Naive thymus-derived CD4-positive, alpha-beta T cell (primary cell): ENCODE results near the gene SMARCA2. TPM values are rescaled to one million over a fixed set of nuclear protein-coding genes. Genes with fewer than 3 reads are reported as not detected.

Source experiments
- ATAC-seq: fragments of 150-1000 bp; cut with Tn5 transposase; 2 replicates; pipeline ENCODE4 v1.10.0; 2021; ENCODE audit warnings: mild to moderate bottlenecking, moderate library complexity
- CTCF ChIA-PET: fragments of 350-600 bp; sonication (Branson Sonifier 250); formaldehyde crosslinking; loops from one replicate; lab custom pipeline; 2021; ENCODE audit warnings: antibody characterized with exemption; lab: Charles Lee
- POLR2A ChIA-PET: fragments of 350-600 bp; sonication (Branson Sonifier 250); formaldehyde crosslinking; loops from one replicate; lab custom pipeline; 2021; ENCODE audit warnings: antibody characterized with exemption, inconsistent platforms; lab: Charles Lee
- DNase-seq, 9 donors: peaks; one replicate each; pipeline versions ENCODE4 v3.0.0 to v3.0.0-alpha.2; 2020 to 2022; ENCODE audit warnings: mixed read lengths in 1 of 9
- H3K27ac ChIP-seq: one replicate; pipeline ENCODE4 v1.7.0; 2013; ENCODE audit warnings: mild to moderate bottlenecking, low read depth, low read length, moderate library complexity
- H3K27me3 ChIP-seq, 2 donors: one replicate each; pipeline ENCODE4 v1.7.0; 2013; ENCODE audit warnings: low read length in 2 of 2, mild to moderate bottlenecking in 2 of 2, moderate library complexity in 2 of 2; ENCODE audit not compliant: control insufficient read depth in 2 of 2, insufficient read depth in 2 of 2
- H3K36me3 ChIP-seq, 3 experiments: 1 replicate in 2 of 3; 2 replicates in 1 of 3; pipeline ENCODE4 v1.7.0; 2013; ENCODE audit warnings: low read length in 3 of 3, mild to moderate bottlenecking in 3 of 3, moderate library complexity in 1 of 3; ENCODE audit not compliant: insufficient read depth in 3 of 3, control insufficient read depth in 2 of 3
- H3K4me1 ChIP-seq, 2 donors: one replicate each; pipeline ENCODE4 v1.7.0; 2013; ENCODE audit warnings: low read length in 2 of 2, mild to moderate bottlenecking in 2 of 2, moderate library complexity in 1 of 2; ENCODE audit not compliant: control insufficient read depth in 2 of 2, insufficient read depth in 2 of 2
- H3K4me3 ChIP-seq: 2 replicates; pipeline ENCODE4 v1.7.0; 2013; ENCODE audit warnings: mild to moderate bottlenecking, low read length
- H3K9me3 ChIP-seq, 3 experiments: 1 replicate in 2 of 3; 2 replicates in 1 of 3; pipeline ENCODE4 v1.7.0; 2013; ENCODE audit warnings: low read length in 3 of 3; ENCODE audit not compliant: control insufficient read depth in 2 of 3
- H3K27ac Mint-ChIP-seq, 9 donors: one replicate each; pipeline ENCODE4 v1.8.0; 2020 to 2022; ENCODE audit warnings: mixed read lengths in 9 of 9, mild to moderate bottlenecking in 8 of 9, moderate library complexity in 5 of 9, inconsistent platforms in 2 of 9
- H3K27me3 Mint-ChIP-seq, 5 donors: one replicate each; pipeline ENCODE4 v1.8.0; 2021 to 2022; ENCODE audit warnings: mixed read lengths in 5 of 5, mild to moderate bottlenecking in 1 of 5
- H3K36me3 Mint-ChIP-seq, 5 donors: one replicate each; pipeline ENCODE4 v1.8.0; 2020 to 2022; ENCODE audit warnings: mixed read lengths in 5 of 5, mild to moderate bottlenecking in 3 of 5, inconsistent platforms in 1 of 5
- H3K4me1 Mint-ChIP-seq, 7 donors: one replicate each; pipeline ENCODE4 v1.8.0; 2020 to 2022; ENCODE audit warnings: mixed read lengths in 7 of 7, mild to moderate bottlenecking in 3 of 7, inconsistent platforms in 1 of 7
- H3K4me3 Mint-ChIP-seq, 10 donors: one replicate each; pipeline ENCODE4 v1.8.0; 2020 to 2022; ENCODE audit warnings: mild to moderate bottlenecking in 10 of 10, mixed read lengths in 10 of 10, moderate library complexity in 6 of 10, inconsistent platforms in 2 of 10
- H3K9me3 Mint-ChIP-seq, 11 donors: one replicate each; pipeline ENCODE4 v1.8.0; 2020 to 2022; ENCODE audit warnings: mixed read lengths in 11 of 11, mild to moderate bottlenecking in 4 of 11, inconsistent platforms in 1 of 11, moderate library complexity in 1 of 11
- intact Hi-C, 2 donors: fragments of 100-400 bp; cut with micrococcal nuclease; formaldehyde crosslinking; loops; one replicate each; pipeline ENCODE4 v1.15.1; 2023
- polyA plus RNA-seq, 2 donors: library from polyadenylated mRNA; unstranded; fragments of 300-500 nt; fragmentation: Illumina TruSeq; gene quantifications; one replicate each; pipeline ENCODE4 v1.2.3, GENCODE V29; 2021
- total RNA-seq, 6 experiments: library from RNA in 5 of 6; stranded (reverse) in 5 of 6; gene quantifications; 1 replicate in 5 of 6; 2 replicates in 1 of 6; pipeline ENCODE4 v1.2.3 and lab custom pipeline; 2021 to 2026

The SMARCA2 gene
- total RNA-seq (100 to 1,000 TPM; 233 to 294 (median 258) TPM), polyA plus RNA-seq (10 to 100 TPM; 37.1 to 52.7 TPM), total RNA-seq (lab: John Stamatoyannopoulos, UW) (495 reads per million, percentile 98 among the genes with 10 or more reads in this experiment)

DNA sequence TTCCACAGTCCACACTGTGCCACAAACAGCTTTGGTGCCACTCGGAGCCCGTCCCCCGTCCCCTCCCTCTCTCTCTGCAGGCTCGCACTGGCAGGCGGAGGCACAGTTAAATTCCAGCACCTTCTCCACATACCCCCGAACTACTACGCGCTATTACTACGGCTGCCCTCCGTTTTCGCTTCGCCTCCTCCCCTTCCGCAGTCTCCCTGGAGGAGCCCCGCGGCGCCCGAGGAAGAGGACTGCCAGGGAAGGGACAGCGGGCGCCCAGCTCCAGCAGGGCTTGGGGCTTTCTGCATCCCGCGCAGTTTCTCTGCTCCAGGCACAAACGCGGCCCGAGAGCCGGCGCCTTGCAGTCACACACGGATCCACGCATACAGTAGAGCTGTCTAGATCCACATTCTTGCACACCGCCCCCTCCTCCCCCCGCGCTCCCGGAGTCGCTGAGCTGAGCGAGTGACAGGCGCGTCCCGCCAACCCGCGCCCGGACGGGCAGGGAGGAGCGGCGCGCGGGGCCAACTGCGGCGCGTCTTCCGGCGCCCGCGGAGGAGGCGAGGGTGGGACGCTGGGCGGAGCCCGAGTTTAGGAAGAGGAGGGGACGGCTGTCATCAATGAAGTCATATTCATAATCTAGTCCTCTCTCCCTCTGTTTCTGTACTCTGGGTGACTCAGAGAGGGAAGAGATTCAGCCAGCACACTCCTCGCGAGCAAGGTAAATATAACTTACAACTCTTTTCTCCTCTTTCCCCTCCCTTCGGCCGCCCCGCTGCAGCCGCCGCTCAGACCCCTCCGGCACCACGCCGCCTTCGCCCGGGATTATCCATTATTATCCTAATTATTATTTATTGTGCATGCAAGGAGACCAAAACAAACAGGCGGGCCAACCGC, at the start of gene SMARCA2:
TSS of gene SMARCA2 (plus strand) at position 652 of the 885 bp plus-strand sequence. CDS start 13,676 bp downstream, outside the sequence.
- peaks cover 0 to 9% (median 0%) of the 10 kb centered on the region in 5 donors for H3K36me3 Mint-ChIP-seq
- peak within 1 kb of the TSS; percentile 93 to 100 (median 98) for H3K4me3 Mint-ChIP-seq
- H3K4me1 ChIP-seq: peaks cover 16 to 18% of the 10 kb centered on the region in 2 donors
- H3K9me3 ChIP-seq: no peaks in the 10 kb centered on the region
- H3K4me1 Mint-ChIP-seq: peaks cover 21 to 60% (median 32%) of the 10 kb centered on the region in 7 donors
- ChIA-PET POLR2A (interaction anchor here (0.5 to 7.1 kb wide), 16 partner anchors 9 to 1512 kb away, joined by 3 to 98 read pairs (median 3); no protein-coding TSS in a partner anchor), CTCF (interaction anchor here (0.9 to 1.1 kb wide), 3 partner anchors 17 to 41 kb away, joined by 3 to 4 read pairs (median 3); no protein-coding TSS in a partner anchor)
- H3K27me3 Mint-ChIP-seq: peaks cover 0 to 24% (median 0%) of the 10 kb centered on the region in 5 donors
- peaks cover 0 to 5% (median 0%) of the 10 kb centered on the region in 11 donors for H3K9me3 Mint-ChIP-seq
- peak within 1 kb of the TSS; percentile 98 for H3K4me3 ChIP-seq
- peak within 1 kb of the TSS; percentile 97 to 100 (median 99) for H3K27ac Mint-ChIP-seq
- H3K36me3 ChIP-seq: peaks cover 0 to 17% (median 0%) of the 10 kb centered on the region in 3 experiments
- H3K27ac ChIP-seq: peak within 1 kb of the TSS; percentile 92
- DNase-seq (peak; percentile 96 to 98 (median 97)), ATAC-seq (peak; percentile 90)
- H3K27me3 ChIP-seq: no peaks in the 10 kb centered on the region
- intact Hi-C loops: loop anchor here (1.0 to 5.0 kb wide), 10 partner anchors 39 to 1743 kb away; partner anchors contain the start of genes PUM3 (in 2 of the 2) and RFX3 (in 1 of the 2)

DNA sequence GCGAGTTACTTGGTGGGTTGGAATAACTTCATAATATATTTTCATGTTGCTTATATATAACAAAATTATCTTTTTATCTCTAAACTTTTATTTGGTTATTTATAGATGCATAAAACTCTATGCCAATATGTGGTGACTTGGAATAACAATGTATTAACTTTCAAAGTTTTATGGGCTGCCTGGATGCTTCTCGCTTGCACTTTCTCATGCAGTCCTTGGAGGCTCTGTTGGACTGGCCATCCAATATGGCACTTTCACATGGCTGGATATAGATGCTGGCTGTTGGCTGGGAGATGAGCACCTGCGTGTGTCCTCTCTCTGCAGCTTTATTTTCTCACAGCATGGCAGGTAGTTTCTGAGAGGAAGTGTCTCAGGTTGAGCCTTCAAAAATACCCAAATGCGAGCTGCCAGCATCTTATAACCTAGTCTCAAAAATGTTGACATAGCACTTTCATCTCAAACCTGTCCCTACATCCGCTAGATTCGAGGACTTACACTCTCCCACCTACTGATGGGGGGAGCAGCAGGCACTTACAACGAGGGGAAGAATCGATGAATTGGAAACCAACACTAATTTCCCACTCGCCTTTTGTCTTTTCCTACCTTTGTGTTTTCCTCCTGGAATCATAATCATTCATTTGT, 48.3 kb upstream of the SMARCA2 start:
- no peaks in the 10 kb centered on the region for H3K4me1 Mint-ChIP-seq
- DNase-seq (no peak), ATAC-seq (no peak)
- H3K27me3 ChIP-seq: no peaks in the 10 kb centered on the region
- no peaks in the 10 kb centered on the region for H3K36me3 ChIP-seq
- peaks cover 0 to 4% (median 3%) of the 10 kb centered on the region in 5 donors for H3K36me3 Mint-ChIP-seq
- CTCF ChIA-PET: no interaction called here
- H3K27me3 Mint-ChIP-seq: peaks cover 0 to 12% (median 0%) of the 10 kb centered on the region in 5 donors
- POLR2A ChIA-PET: interaction anchor here (0.6 kb wide), 1 partner anchor 194 kb away, joined by 4 read pairs; no protein-coding TSS in a partner anchor
- H3K4me3 Mint-ChIP-seq: no peak overlapping the region
- no peaks in the 10 kb centered on the region for H3K9me3 ChIP-seq
- intact Hi-C loops: no loop called here
- H3K27ac Mint-ChIP-seq: no peak overlapping the region
- H3K9me3 Mint-ChIP-seq: peaks cover 0 to 3% (median 0%) of the 10 kb centered on the region in 11 donors
- no peak overlapping the region for H3K4me3 ChIP-seq
- no peak overlapping the region for H3K27ac ChIP-seq
- no peaks in the 10 kb centered on the region for H3K4me1 ChIP-seq

DNA sequence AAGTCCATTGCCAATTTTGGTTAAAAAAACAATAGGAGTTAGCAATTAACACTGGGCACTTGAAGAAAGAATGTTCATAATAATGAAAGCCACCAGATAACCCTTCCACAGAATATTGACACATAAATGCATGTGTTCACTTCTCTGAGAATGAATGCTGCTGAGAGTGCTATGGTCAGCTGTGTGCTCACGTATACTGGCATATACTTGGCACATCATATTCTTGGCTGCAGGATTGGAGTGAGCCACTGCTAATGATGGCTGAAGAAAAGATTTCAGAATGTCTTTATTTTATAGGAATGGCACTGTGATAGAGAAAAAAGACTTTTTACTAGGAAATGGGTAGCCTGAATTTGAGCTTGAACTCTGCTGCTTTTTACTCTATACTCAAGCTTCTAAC, 46.0 kb upstream of the SMARCA2 start:
- no peak overlapping the region for H3K27ac Mint-ChIP-seq
- Histone ChIP-seq H3K9me3 (no peaks in the 10 kb centered on the region), H3K36me3 (no peaks in the 10 kb centered on the region), H3K4me1 (no peaks in the 10 kb centered on the region), H3K27me3 (no peaks in the 10 kb centered on the region), H3K27ac (no peak overlapping the region), H3K4me3 (no peak overlapping the region)
- peaks cover 0 to 10% (median 4%) of the 10 kb centered on the region in 11 donors for H3K9me3 Mint-ChIP-seq
- peaks cover 2 to 11% (median 4%) of the 10 kb centered on the region in 5 donors for H3K36me3 Mint-ChIP-seq
- CTCF ChIA-PET: no interaction called here
- ATAC-seq: no peak
- intact Hi-C loops: no loop called here
- no peak for DNase-seq
- no peaks in the 10 kb centered on the region for H3K4me1 Mint-ChIP-seq
- peaks cover 0 to 12% (median 0%) of the 10 kb centered on the region in 5 donors for H3K27me3 Mint-ChIP-seq
- POLR2A ChIA-PET: no interaction called here
- H3K4me3 Mint-ChIP-seq: no peak overlapping the region

DNA sequence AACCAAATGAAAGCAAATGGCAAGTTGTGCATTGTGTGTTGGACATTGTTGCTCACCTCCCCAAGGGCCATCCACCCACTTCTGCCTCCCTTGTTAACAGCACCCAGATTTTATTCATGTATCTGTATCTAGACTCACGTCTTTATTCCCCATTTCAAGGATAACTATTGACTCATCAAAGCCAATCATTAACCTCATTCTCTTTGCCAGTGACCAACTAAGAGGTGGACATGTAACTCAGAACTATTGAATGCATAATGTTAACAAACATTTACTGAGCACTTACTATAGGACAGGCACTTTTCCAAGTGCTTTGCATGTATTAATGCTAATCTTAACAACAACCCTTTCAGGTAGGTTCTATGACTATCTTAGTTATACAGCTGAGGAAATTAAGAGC, 45.2 kb upstream of the SMARCA2 start:
- H3K27ac Mint-ChIP-seq: no peak overlapping the region
- H3K27me3 Mint-ChIP-seq: peaks cover 0 to 12% (median 4%) of the 10 kb centered on the region in 5 donors
- ATAC-seq (no peak), DNase-seq (no peak)
- Histone ChIP-seq H3K36me3 (no peaks in the 10 kb centered on the region), H3K4me3 (no peak overlapping the region), H3K4me1 (no peaks in the 10 kb centered on the region), H3K9me3 (no peaks in the 10 kb centered on the region), H3K27me3 (no peaks in the 10 kb centered on the region), H3K27ac (no peak overlapping the region)
- no peaks in the 10 kb centered on the region for H3K4me1 Mint-ChIP-seq
- H3K4me3 Mint-ChIP-seq: no peak overlapping the region
- H3K9me3 Mint-ChIP-seq: peaks cover 0 to 10% (median 4%) of the 10 kb centered on the region in 11 donors
- ChIA-PET POLR2A (no interaction called here), CTCF (no interaction called here)
- H3K36me3 Mint-ChIP-seq: peaks cover 2 to 11% (median 4%) of the 10 kb centered on the region in 5 donors
- intact Hi-C loops: no loop called here

DNA sequence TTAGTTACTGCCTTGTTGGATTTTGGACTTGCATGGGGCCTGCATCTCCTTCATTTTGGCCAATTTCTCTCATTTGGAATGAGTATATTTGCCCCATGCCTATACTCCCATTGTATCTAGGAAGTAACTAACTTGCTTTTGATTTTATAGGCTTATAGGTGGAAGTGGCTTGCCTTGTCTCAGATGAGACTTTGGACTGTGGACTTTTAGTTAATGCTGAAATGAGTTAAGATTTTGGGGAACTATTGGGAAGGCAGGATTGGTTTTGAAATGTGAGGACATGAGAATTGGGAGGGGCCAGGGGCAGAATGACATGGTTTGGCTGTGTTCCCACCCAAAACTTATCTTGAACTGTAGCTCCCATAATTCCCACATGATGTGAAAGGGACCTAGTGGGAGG, 42.5 kb upstream of the SMARCA2 start:
- H3K36me3 ChIP-seq: no peaks in the 10 kb centered on the region
- ChIA-PET POLR2A (no interaction called here), CTCF (no interaction called here)
- H3K27ac ChIP-seq: no peak overlapping the region
- peaks cover 0 to 12% (median 0%) of the 10 kb centered on the region in 5 donors for H3K27me3 Mint-ChIP-seq
- ATAC-seq (no peak), DNase-seq (no peak)
- H3K9me3 ChIP-seq: no peaks in the 10 kb centered on the region
- no peak overlapping the region for H3K4me3 Mint-ChIP-seq
- H3K9me3 Mint-ChIP-seq: peaks cover 0 to 10% (median 4%) of the 10 kb centered on the region in 11 donors
- intact Hi-C loops: no loop called here
- H3K27me3 ChIP-seq: no peaks in the 10 kb centered on the region
- H3K27ac Mint-ChIP-seq: no peak overlapping the region
- H3K4me3 ChIP-seq: no peak overlapping the region
- H3K4me1 ChIP-seq: no peaks in the 10 kb centered on the region
- peaks cover 2 to 11% (median 4%) of the 10 kb centered on the region in 5 donors for H3K36me3 Mint-ChIP-seq
- no peaks in the 10 kb centered on the region for H3K4me1 Mint-ChIP-seq

DNA sequence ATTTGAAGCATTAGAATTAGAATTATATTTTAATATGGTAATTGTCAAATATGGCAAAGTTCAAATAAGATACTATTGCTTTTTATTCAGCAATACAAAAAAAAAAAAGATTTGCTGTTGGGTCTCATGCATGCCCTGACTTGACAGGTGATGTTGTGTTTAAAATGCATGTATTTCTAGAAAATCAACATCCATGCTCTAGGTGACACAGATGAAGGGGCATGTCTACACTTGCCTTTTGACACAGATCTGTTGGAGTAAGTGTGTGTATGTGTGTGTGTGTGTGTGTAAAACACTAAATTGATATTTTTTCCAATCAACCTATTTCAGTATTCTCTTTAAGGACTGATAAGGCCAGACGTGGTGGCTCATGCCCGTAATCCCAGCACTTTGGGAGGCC, 38.1 kb upstream of the SMARCA2 start:
- POLR2A ChIA-PET: no interaction called here
- Histone ChIP-seq H3K27me3 (no peaks in the 10 kb centered on the region), H3K9me3 (no peaks in the 10 kb centered on the region), H3K4me1 (no peaks in the 10 kb centered on the region), H3K36me3 (no peaks in the 10 kb centered on the region), H3K4me3 (no peak overlapping the region), H3K27ac (no peak overlapping the region)
- CTCF ChIA-PET: no interaction called here
- Mint-ChIP-seq H3K9me3 (peaks cover 0 to 10% (median 4%) of the 10 kb centered on the region in 11 donors), H3K36me3 (peaks cover 0 to 8% (median 0%) of the 10 kb centered on the region in 5 donors), H3K27me3 (peaks cover 0 to 7% (median 0%) of the 10 kb centered on the region in 5 donors), H3K27ac (no peak overlapping the region), H3K4me3 (no peak overlapping the region), H3K4me1 (no peaks in the 10 kb centered on the region)
- intact Hi-C loops: no loop called here
- DNase-seq (no peak), ATAC-seq (no peak)
